Breast epithelium (tissue), 4 donors: ENCODE measurements around the gene DDX25. TPM values are rescaled to one million over a fixed set of nuclear protein-coding genes. Genes with fewer than 3 reads are reported as not detected.

Experiments
- DNase-seq, 2 donors: peaks; one replicate each; pipeline ENCODE4 v3.0.0-alpha.2; 2019; ENCODE audit warnings: low spot score in 2 of 2
- H3K27ac ChIP-seq, 2 donors: fragments of 200-600 bp; sonication (generic) in 1 of 2; one replicate each; pipeline ENCODE4 v1.5.1; 2016 to 2019; ENCODE audit warnings: mild to moderate bottlenecking in 1 of 2
- H3K27me3 ChIP-seq, 2 donors: fragments of 200-600 bp; sonication (generic) in 1 of 2; one replicate each; pipeline versions ENCODE4 v1.5.1 to v1.6.0; 2017 to 2019; ENCODE audit warnings: control low read depth in 1 of 2, mild to moderate bottlenecking in 1 of 2
- H3K36me3 ChIP-seq: fragments of 200-600 bp; one replicate; pipeline ENCODE4 v1.5.1; 2019
- H3K4me1 ChIP-seq, 2 donors: fragments of 200-600 bp; sonication (generic); one replicate each; pipeline ENCODE4 v1.5.1; 2016 to 2019; ENCODE audit warnings: control low read depth in 1 of 2
- H3K4me3 ChIP-seq, 3 donors: fragments of 200-600 bp; sonication (generic); 1 replicate in 2 of 3; 2 replicates in 1 of 3; pipeline ENCODE4 v1.5.1; 2016 to 2019; ENCODE audit warnings: mild to moderate bottlenecking in 3 of 3, moderate library complexity in 2 of 3
- H3K9me3 ChIP-seq, 2 donors: fragments of 200-600 bp; sonication (generic) in 1 of 2; one replicate each; pipeline ENCODE4 v1.5.1; 2016 to 2019; ENCODE audit warnings: control low read depth in 1 of 2
- POLR2A ChIP-seq: fragments of 450-650 bp; IDR thresholded peaks from one replicate; pipeline ENCODE4 v1.6.1; 2016; ENCODE audit warnings: antibody characterized with exemption, mild to moderate bottlenecking, moderate library complexity
- POLR2AphosphoS5 ChIP-seq, 3 donors: sonication (generic); formaldehyde crosslinking; IDR thresholded peaks; one replicate each; pipeline ENCODE4 v1.6.1; 2017; ENCODE audit warnings: antibody characterized with exemption in 3 of 3
- intact Hi-C: fragments of 100-400 bp; cut with DNase I; formaldehyde crosslinking; loops from one replicate; pipeline ENCODE4 v1.15.1; 2023; ENCODE audit warnings: low total_unique reads
- total RNA-seq, 3 donors: library from RNA; depleted of rRNA; stranded (reverse); fragments of >200 nt; gene quantifications; one replicate each; pipeline ENCODE4 v1.1.0, GENCODE V29; 2016
- TF ChIP-seq, protein P1 (sequence below), 3 donors: fragments of 450-650 bp; IDR thresholded peaks; one replicate each; pipeline ENCODE4 v1.5.1; 2016 to 2017; ENCODE audit warnings: antibody characterized with exemption in 3 of 3, mild to moderate bottlenecking in 3 of 3, moderate library complexity in 3 of 3

Gene DDX25
- total RNA-seq, 3 donors from 2014 or later = 0.29 TPM; not detected in 2

DNA sequence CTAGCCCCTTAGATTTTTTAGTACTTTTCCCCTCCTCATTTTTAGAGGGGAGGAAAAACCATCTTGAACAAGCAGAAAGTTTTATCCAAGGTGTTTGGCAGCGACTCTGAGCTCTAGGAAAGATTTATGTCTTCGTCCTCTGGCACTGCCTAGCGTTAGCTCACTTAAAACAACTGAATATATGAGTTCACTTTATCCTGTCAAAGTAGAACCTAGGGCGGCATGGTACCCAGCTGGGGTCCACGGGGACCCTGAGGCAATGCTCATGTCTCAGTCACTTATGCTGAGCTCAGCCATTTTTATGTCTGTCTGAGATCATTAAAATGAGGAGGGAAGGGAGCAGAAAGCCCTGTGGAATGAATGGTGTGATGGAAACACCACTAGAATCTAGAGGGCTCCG, 27.4 kb downstream of the DDX25 start:
- no peak for DNase-seq
- TF ChIP-seq, protein P1, sequence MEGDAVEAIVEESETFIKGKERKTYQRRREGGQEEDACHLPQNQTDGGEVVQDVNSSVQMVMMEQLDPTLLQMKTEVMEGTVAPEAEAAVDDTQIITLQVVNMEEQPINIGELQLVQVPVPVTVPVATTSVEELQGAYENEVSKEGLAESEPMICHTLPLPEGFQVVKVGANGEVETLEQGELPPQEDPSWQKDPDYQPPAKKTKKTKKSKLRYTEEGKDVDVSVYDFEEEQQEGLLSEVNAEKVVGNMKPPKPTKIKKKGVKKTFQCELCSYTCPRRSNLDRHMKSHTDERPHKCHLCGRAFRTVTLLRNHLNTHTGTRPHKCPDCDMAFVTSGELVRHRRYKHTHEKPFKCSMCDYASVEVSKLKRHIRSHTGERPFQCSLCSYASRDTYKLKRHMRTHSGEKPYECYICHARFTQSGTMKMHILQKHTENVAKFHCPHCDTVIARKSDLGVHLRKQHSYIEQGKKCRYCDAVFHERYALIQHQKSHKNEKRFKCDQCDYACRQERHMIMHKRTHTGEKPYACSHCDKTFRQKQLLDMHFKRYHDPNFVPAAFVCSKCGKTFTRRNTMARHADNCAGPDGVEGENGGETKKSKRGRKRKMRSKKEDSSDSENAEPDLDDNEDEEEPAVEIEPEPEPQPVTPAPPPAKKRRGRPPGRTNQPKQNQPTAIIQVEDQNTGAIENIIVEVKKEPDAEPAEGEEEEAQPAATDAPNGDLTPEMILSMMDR (IDR thresholded peaks at IDR 0.05) = no peak
- Histone ChIP-seq H3K27me3 (no peaks in the 10 kb centered on the region), H3K9me3 (no peaks in the 10 kb centered on the region), H3K36me3 (no peaks in the 10 kb centered on the region), H3K4me3 (no peak overlapping the region), H3K27ac (no peak overlapping the region), H3K4me1 (no peaks in the 10 kb centered on the region)
- intact Hi-C loops = loop anchor here (5.0 kb wide), 1 partner anchor 774 kb away; no protein-coding TSS in a partner anchor

DNA sequence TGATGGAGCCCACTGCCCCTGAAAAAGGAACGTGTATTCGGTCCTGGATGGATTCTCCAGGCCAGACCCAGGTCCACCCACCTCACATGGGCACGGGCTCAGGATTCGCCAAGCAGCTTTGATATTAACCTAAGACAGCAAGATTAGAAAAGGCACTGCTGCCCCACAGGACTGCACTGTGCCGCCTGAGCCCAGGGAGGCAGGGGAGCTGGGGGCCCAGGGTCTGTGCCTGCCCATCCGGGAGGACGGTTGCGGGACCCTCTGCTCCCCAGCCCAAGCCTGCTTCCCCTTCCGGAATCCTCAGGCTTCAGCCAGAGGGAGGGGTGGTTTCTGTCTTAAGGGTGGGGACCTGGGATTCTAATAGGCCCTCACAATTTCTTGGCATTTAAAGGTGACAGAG, 28.0 kb downstream of the DDX25 start:
- no peak for DNase-seq
- no peaks in the 10 kb centered on the region for H3K4me1 ChIP-seq
- H3K4me3 ChIP-seq = no peak overlapping the region
- H3K27ac ChIP-seq = no peak overlapping the region
- intact Hi-C loops = loop anchor here (5.0 kb wide), 1 partner anchor 775 kb away; no protein-coding TSS in a partner anchor
- no peaks in the 10 kb centered on the region for H3K36me3 ChIP-seq
- TF ChIP-seq, protein P1 (IDR thresholded peaks at IDR 0.05) = no peak
- TF ChIP-seq POLR2A = no peak
- TF ChIP-seq POLR2AphosphoS5 (IDR thresholded peaks at IDR 0.05) = no peak
- H3K9me3 ChIP-seq = no peaks in the 10 kb centered on the region
- no peaks in the 10 kb centered on the region for H3K27me3 ChIP-seq

DNA sequence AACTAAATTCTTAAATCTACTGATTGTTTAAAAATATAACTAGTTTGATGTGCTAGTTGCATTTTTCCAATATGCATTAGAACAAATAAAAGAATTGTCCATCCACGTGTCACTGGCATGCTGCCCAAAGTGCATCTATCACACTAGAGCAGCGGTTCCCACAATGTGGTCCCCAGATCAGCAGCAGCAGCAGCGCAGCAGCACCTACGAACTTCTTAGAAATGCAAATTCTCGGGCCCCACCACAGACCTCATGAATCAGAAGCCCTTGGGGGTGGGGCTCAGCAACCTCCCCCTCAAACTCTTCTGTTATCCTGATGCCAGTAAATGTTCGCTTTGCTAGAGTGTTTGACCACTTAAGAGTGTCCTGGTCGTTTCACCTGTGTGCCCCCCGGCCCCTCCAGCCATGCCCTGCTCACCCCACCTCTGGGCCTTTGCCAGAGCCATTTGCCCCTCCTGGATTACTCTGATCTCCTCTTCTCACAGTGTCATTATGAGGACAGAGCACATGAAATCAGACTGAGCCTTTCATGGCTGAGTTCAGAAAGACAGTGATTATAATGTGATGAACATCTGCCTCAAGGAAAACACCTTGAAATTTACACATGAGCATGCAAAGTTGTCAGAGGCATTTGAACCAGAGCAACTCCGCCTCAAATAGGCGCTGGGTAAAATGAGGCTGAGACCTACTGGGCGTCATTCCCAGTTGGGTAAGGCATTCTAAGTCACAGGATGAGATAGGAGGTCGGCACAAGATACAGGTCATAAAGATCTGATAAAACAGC, 28.9 kb downstream of the DDX25 start:
- Histone ChIP-seq H3K36me3 (no peaks in the 10 kb centered on the region), H3K4me3 (no peak overlapping the region), H3K27me3 (no peaks in the 10 kb centered on the region), H3K27ac (no peak overlapping the region), H3K4me1 (no peaks in the 10 kb centered on the region), H3K9me3 (no peaks in the 10 kb centered on the region)
- no peak for DNase-seq
- intact Hi-C loops = loop anchor here (5.0 kb wide), 1 partner anchor 776 kb away; no protein-coding TSS in a partner anchor
- TF ChIP-seq, protein P1 (IDR thresholded peaks at IDR 0.05) = no peak
- TF ChIP-seq POLR2A (no peak), POLR2AphosphoS5 (IDR thresholded peaks at IDR 0.05) (no peak)

DNA sequence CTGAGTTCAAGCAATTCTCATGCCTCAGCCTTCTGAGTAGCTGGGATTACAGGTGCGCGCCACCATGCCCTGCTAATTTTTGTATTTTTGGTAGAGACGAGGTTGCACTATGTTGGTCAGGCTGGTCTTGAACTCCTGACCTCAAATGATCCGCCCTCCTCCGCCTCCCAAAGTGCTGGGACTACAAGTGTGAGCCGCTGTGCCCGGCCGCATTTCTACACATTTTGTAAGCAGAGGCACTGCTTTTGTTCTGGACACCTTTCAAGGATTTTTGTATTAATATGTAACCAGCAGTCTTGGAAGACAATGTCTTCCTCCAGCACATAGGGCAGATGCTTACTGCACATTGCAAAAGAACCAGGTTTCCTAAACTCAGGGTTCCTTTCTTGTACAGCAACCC, 30.2 kb downstream of the DDX25 start:
- TF ChIP-seq POLR2AphosphoS5 (IDR thresholded peaks at IDR 0.05) = no peak
- no peak for TF ChIP-seq POLR2A
- TF ChIP-seq, protein P1 (IDR thresholded peaks at IDR 0.05) = no peak
- no peaks in the 10 kb centered on the region for H3K36me3 ChIP-seq
- no peak overlapping the region for H3K27ac ChIP-seq
- H3K4me1 ChIP-seq = no peaks in the 10 kb centered on the region
- H3K27me3 ChIP-seq = no peaks in the 10 kb centered on the region
- H3K4me3 ChIP-seq = no peak overlapping the region
- DNase-seq = no peak
- intact Hi-C loops = loop anchor here (5.0 kb wide), 1 partner anchor 777 kb away; no protein-coding TSS in a partner anchor
- H3K9me3 ChIP-seq = no peaks in the 10 kb centered on the region

DNA sequence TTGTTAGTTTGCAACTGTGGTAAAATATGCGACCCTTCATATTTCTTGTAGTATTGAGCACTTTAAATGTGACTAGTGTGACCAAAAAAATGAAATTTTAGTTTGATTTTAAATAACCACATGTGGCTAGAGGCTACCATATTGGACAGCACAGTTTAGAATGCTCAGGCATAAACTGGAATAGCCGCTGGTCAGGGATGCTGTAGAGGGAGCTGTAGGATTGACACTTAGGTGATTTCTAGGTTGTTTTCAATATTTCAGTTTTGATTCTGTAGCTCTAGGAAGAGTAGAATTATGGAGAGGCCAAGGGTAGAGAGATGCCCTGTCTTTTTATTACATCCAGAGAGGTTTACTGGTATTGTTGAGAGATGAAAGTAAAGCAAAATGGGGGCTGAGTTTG, 30.7 kb downstream of the DDX25 start:
- no peak for DNase-seq
- H3K27ac ChIP-seq = no peak overlapping the region
- intact Hi-C loops = no loop called here
- no peaks in the 10 kb centered on the region for H3K27me3 ChIP-seq
- H3K36me3 ChIP-seq = no peaks in the 10 kb centered on the region
- no peak overlapping the region for H3K4me3 ChIP-seq
- H3K4me1 ChIP-seq = no peaks in the 10 kb centered on the region
- no peak for TF ChIP-seq POLR2AphosphoS5 (IDR thresholded peaks at IDR 0.05)
- TF ChIP-seq POLR2A = no peak
- TF ChIP-seq, protein P1 (IDR thresholded peaks at IDR 0.05) = no peak
- H3K9me3 ChIP-seq = no peaks in the 10 kb centered on the region
